Karpas-422 (cell line): Measurements from ENCODE around the gene CNN2. TPM values are rescaled to one million over a fixed set of nuclear protein-coding genes. Genes with fewer than 3 reads are reported as not detected.

ENCODE experiments used
- DNase-seq: peaks from one replicate; pipeline ENCODE4 v3.0.0-alpha.2; 2015
- H2AFZ ChIP-seq: fragments of 200-600 bp; sonication (generic); 2 replicates; pipeline ENCODE4 v1.6.1; 2014; ENCODE audit warnings: antibody characterized with exemption, low read length, mixed read lengths
- H3K27ac ChIP-seq: fragments of 200-600 bp; sonication (generic); 2 replicates; pipeline ENCODE4 v1.5.1; 2014; ENCODE audit warnings: mild to moderate bottlenecking, low read length, moderate library complexity
- H3K27me3 ChIP-seq: fragments of 200-600 bp; sonication (generic); 2 replicates; pipeline ENCODE4 v1.6.1; 2014; ENCODE audit warnings: low read length, mixed read lengths
- H3K36me3 ChIP-seq: fragments of 200-600 bp; sonication (generic); 2 replicates; pipeline ENCODE4 v1.6.1; 2014; ENCODE audit warnings: low read length, mixed read lengths; ENCODE audit not compliant: insufficient read depth
- H3K4me1 ChIP-seq: fragments of 200-600 bp; sonication (generic); 2 replicates; pipeline ENCODE4 v1.6.1; 2014; ENCODE audit warnings: mild to moderate bottlenecking, low read length, mixed read lengths
- H3K4me2 ChIP-seq: fragments of 200-600 bp; sonication (generic); 2 replicates; pipeline ENCODE4 v1.6.1; 2014; ENCODE audit warnings: low read length, low read depth, mild to moderate bottlenecking; ENCODE audit not compliant: poor library complexity, severe bottlenecking
- H3K4me3 ChIP-seq: fragments of 200-600 bp; sonication (generic); 2 replicates; pipeline ENCODE4 v1.5.1; 2014; ENCODE audit warnings: mild to moderate bottlenecking, antibody characterized with exemption, low read length, mixed read lengths
- H3K79me2 ChIP-seq: fragments of 200-600 bp; sonication (generic); 2 replicates; pipeline ENCODE4 v1.6.1; 2014; ENCODE audit warnings: mild to moderate bottlenecking, low read length, mixed read lengths
- H3K9ac ChIP-seq: fragments of 200-600 bp; sonication (generic); 2 replicates; pipeline ENCODE4 v1.6.0; 2014; ENCODE audit warnings: low read length
- H3K9me2 ChIP-seq: fragments of 200-600 bp; sonication (generic), shearing (Covaris generic); replicated peaks from 2 replicates; pipeline ENCODE4 v1.6.0; 2014; ENCODE audit warnings: mild to moderate bottlenecking, low read length, moderate library complexity; ENCODE audit not compliant: insufficient read depth
- H3K9me3 ChIP-seq: fragments of 300-700, 200-600 bp; sonication (generic); 2 replicates; pipeline ENCODE4 v1.6.1; 2014; ENCODE audit warnings: low read length, mixed read lengths
- H4K20me1 ChIP-seq: fragments of 200-600 bp; sonication (generic); 2 replicates; pipeline ENCODE4 v1.6.1; 2014; ENCODE audit warnings: mild to moderate bottlenecking, antibody characterized with exemption, low read length, low read depth; ENCODE audit not compliant: insufficient read depth
- total RNA-seq: library from RNA; depleted of rRNA; stranded (reverse); fragments of >200 nt; shearing (Covaris generic); gene quantifications from 2 replicates; pipeline ENCODE4 v1.2.3, GENCODE V29; 2014; ENCODE audit warnings: low replicate concordance

The CNN2 gene
- total RNA-seq, 1 experiment from 2014 or later = 88.6 TPM

DNA sequence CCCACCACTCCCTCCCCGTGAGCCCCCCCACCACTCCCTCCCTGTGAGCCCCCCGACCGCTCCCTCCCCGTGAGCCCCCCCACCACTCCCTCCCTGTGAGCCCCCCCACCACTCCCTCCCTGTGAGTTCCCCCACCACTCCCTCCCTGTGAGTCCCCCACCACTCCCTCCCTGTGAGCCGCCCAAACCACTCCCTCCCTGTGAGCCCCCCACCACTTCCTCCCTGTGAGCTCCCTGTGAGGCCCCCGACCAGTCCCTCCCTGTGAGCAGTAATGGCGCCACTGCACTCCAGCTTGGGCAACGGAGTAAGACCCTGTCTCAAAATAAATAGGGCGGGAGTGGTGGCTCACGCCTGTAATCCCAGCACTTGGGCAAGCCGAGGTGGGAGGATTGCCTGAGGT, 23.4 kb downstream of the CNN2 start:
- H3K4me3 ChIP-seq = no peak overlapping the region
- no peak overlapping the region for H3K9ac ChIP-seq
- H3K27me3 ChIP-seq = no peaks in the 10 kb centered on the region
- no peaks in the 10 kb centered on the region for H4K20me1 ChIP-seq
- H2AFZ ChIP-seq = no peak overlapping the region
- no peaks in the 10 kb centered on the region for H3K9me2 ChIP-seq
- no peaks in the 10 kb centered on the region for H3K9me3 ChIP-seq
- H3K4me2 ChIP-seq = no peak overlapping the region
- H3K79me2 ChIP-seq = no peaks in the 10 kb centered on the region
- no peak overlapping the region for H3K27ac ChIP-seq
- no peaks in the 10 kb centered on the region for H3K4me1 ChIP-seq
- no peak for DNase-seq
- H3K36me3 ChIP-seq = no peaks in the 10 kb centered on the region

DNA sequence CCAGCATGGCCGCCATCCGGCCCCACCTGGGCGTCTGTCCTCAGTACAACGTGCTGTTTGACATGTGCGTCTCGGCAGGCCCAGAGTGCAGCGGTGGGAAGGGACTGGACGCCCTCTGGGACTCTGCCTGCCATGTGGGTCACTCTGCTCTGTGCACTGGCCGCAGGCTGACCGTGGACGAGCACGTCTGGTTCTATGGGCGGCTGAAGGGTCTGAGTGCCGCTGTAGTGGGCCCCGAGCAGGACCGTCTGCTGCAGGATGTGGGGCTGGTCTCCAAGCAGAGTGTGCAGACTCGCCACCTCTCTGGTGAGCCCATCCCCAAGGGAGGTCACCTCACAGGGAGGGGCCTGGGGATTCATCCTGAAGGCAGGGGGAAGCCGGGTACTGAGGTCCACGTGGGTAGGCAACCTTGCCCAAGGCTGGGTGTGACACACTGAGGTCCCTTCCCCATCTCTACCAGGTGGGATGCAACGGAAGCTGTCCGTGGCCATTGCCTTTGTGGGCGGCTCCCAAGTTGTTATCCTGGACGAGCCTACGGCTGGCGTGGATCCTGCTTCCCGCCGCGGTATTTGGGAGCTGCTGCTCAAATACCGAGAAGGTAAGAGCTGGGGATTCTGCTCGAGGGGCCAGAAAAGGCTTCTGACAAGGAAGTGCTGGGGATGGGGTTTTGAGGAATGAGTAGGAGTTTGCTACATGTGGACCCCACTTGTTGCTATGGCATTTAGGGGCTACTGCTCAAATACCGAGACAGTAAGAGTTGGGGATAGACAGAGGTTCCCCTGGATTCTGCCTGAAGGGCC, 24.8 kb downstream of the CNN2 start:
- Histone ChIP-seq H3K9me2 (no peaks in the 10 kb centered on the region), H3K4me2 (no peak overlapping the region), H3K27ac (no peak overlapping the region), H3K27me3 (no peaks in the 10 kb centered on the region), H3K36me3 (no peaks in the 10 kb centered on the region), H3K79me2 (no peaks in the 10 kb centered on the region), H3K4me1 (no peaks in the 10 kb centered on the region), H2AFZ (no peak overlapping the region), H3K9ac (no peak overlapping the region), H3K4me3 (no peak overlapping the region), H3K9me3 (no peaks in the 10 kb centered on the region), H4K20me1 (no peaks in the 10 kb centered on the region)
- no peak for DNase-seq

DNA sequence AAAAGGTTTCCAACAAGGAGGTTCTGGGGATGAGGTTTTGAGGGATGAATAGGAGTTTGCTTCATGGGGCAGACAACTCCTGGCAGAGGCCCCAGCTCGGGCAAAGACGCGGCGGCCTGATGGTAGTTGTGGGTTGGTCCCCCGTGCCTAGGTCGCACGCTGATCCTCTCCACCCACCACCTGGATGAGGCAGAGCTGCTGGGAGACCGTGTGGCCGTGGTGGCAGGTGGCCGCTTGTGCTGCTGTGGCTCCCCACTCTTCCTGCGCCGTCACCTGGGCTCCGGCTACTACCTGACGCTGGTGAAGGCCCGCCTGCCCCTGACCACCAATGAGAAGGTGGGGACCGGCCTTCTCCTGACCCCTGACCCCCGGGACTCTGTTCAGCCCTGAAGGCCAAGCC, 25.4 kb downstream of the CNN2 start:
- no peaks in the 10 kb centered on the region for H3K9me3 ChIP-seq
- no peak overlapping the region for H3K9ac ChIP-seq
- no peak overlapping the region for H3K4me2 ChIP-seq
- no peaks in the 10 kb centered on the region for H3K79me2 ChIP-seq
- H4K20me1 ChIP-seq = no peaks in the 10 kb centered on the region
- DNase-seq = no peak
- H2AFZ ChIP-seq = no peak overlapping the region
- no peak overlapping the region for H3K27ac ChIP-seq
- H3K27me3 ChIP-seq = no peaks in the 10 kb centered on the region
- H3K9me2 ChIP-seq = no peaks in the 10 kb centered on the region
- peaks cover under 1% of the 10 kb centered on the region; the same call in 1 of the 2 replicates for H3K4me1 ChIP-seq
- no peak overlapping the region for H3K4me3 ChIP-seq
- no peaks in the 10 kb centered on the region for H3K36me3 ChIP-seq

DNA sequence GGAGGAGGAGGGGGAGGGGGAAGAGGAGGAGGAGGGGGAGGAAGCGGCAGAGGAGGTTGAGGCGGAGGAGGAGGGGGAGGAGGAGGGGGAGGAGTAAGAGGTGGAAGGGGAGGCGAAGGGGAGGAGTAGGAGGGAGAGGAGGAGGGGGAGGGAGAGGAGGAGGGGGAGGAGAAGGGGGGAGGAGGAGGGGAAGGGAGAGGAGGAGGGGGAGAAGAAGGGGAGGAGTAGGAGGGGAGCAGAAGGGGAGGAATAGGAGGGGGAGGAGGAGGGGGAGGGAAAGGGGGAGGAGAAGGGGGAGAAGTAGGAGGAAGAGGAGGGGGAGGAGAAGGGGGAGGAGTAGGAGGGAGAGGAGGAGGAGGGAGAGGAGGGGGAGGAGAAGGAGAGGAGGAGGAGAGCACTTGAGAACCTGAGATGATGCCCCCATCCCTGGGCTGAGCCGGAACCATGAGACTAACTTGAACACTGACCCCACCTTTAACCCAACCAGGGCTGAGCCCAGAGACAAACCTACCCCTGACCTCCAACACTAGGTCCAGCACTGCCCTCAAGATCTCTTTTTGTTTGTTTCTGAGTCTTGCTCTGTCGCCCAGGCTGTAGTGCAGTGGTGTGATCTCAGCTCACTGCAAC, 26.1 kb downstream of the CNN2 start:
- no peak overlapping the region for H2AFZ ChIP-seq
- no peak overlapping the region for H3K27ac ChIP-seq
- no peaks in the 10 kb centered on the region for H3K9me2 ChIP-seq
- H3K9me3 ChIP-seq = no peaks in the 10 kb centered on the region
- H3K27me3 ChIP-seq = no peaks in the 10 kb centered on the region
- no peaks in the 10 kb centered on the region for H3K36me3 ChIP-seq
- H3K9ac ChIP-seq = no peak overlapping the region
- no peaks in the 10 kb centered on the region for H3K79me2 ChIP-seq
- no peaks in the 10 kb centered on the region for H4K20me1 ChIP-seq
- no peak for DNase-seq
- H3K4me1 ChIP-seq = peaks cover 6% of the 10 kb centered on the region
- no peak overlapping the region for H3K4me2 ChIP-seq
- no peak overlapping the region for H3K4me3 ChIP-seq

DNA sequence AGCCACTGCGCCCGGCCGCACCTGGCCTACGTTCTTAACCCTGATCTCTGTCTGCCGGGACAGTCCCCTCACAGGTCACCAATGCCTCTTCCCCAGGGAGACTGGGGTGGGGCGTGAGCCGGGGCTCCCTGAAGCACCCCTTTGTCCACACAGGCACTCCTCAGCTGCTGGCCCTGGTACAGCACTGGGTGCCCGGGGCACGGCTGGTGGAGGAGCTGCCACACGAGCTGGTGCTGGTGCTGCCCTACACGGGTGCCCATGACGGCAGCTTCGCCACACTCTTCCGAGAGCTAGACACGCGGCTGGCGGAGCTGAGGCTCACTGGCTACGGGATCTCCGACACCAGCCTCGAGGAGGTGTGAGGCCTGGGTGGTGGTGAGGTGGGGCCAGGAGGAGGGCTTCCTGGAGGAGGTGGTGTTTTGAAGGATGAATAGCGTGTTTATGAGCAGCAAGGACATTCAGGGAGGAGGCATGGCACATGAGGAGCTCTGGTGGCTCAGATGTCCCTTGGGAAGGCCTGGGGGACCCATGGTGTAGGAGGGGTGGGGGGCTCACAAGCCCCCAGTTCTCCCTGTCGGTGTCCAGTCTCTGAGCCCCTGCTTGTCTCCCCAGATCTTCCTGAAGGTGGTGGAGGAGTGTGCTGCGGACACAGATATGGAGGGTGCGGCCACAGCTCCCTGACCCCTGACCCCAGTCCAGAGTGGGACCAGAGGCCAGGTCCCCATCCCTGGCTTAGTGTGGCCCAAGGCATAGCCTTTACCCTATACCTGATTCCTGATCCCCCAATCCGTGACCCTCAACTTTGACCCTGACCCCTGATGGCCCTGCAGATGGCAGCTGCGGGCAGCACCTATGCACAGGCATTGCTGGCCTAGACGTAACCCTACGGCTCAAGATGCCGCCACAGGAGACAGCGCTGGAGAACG, 27.0 kb downstream of the CNN2 start:
- DNase-seq = no peak
- no peaks in the 10 kb centered on the region for H3K36me3 ChIP-seq
- no peak overlapping the region for H3K9ac ChIP-seq
- no peaks in the 10 kb centered on the region for H3K9me2 ChIP-seq
- H3K79me2 ChIP-seq = no peaks in the 10 kb centered on the region
- H3K9me3 ChIP-seq = no peaks in the 10 kb centered on the region
- no peak overlapping the region for H3K4me2 ChIP-seq
- peaks cover 16% of the 10 kb centered on the region for H3K4me1 ChIP-seq
- H3K4me3 ChIP-seq = no peak overlapping the region
- H3K27me3 ChIP-seq = no peaks in the 10 kb centered on the region
- H4K20me1 ChIP-seq = no peaks in the 10 kb centered on the region
- no peak overlapping the region for H2AFZ ChIP-seq
- H3K27ac ChIP-seq = no peak overlapping the region

DNA sequence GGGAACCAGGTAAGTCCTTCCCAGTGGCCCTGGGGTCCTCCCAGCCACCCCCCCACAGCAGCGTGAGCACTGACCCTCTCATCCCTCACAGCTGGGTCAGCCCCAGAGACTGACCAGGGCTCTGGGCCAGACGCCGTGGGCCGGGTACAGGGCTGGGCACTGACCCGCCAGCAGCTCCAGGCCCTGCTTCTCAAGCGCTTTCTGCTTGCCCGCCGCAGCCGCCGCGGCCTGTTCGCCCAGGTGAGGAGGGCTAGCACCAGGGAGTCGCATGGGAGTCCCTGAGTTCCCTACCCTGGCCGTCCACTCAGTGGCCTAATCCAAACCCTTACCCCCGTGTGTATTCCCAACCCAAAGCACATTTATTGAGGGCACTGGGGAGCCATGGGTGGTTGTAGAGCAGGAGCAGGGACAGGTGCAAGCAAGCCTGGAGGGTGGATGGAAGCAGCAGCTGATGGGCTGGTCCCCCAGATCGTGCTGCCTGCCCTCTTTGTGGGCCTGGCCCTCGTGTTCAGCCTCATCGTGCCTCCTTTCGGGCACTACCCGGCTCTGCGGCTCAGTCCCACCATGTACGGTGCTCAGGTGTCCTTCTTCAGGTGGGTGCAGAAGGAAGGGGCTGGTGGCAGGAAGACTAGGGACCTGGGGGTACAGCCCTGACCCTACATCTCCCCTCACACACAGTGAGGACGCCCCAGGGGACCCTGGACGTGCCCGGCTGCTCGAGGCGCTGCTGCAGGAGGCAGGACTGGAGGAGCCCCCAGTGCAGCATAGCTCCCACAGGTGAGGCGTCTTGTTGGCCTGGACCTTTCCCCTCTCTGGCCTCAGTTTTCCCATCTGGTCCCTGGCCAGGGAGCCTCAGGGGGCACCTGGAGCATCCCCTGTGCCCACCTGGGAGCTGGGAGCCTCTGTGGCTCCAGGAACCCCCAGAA, 28.0 kb downstream of the CNN2 start:
- H3K4me2 ChIP-seq = no peak overlapping the region
- H2AFZ ChIP-seq = no peak overlapping the region
- H4K20me1 ChIP-seq = no peaks in the 10 kb centered on the region
- no peaks in the 10 kb centered on the region for H3K9me3 ChIP-seq
- H3K27me3 ChIP-seq = no peaks in the 10 kb centered on the region
- no peak overlapping the region for H3K4me3 ChIP-seq
- no peaks in the 10 kb centered on the region for H3K9me2 ChIP-seq
- DNase-seq = no peak
- no peaks in the 10 kb centered on the region for H3K36me3 ChIP-seq
- H3K79me2 ChIP-seq = no peaks in the 10 kb centered on the region
- H3K4me1 ChIP-seq = peaks cover 19% of the 10 kb centered on the region
- no peak overlapping the region for H3K27ac ChIP-seq
- no peak overlapping the region for H3K9ac ChIP-seq

DNA sequence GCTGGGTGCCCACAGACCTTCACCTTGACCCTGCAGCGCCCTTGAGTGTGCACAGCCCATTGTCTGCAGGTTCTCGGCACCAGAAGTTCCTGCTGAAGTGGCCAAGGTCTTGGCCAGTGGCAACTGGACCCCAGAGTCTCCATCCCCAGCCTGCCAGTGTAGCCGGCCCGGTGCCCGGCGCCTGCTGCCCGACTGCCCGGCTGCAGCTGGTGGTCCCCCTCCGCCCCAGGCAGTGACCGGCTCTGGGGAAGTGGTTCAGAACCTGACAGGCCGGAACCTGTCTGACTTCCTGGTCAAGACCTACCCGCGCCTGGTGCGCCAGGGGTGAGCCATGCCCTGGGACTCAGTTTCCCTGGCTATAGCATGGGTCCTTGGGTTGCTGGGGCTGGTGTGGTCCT, 28.6 kb downstream of the CNN2 start:
- H3K36me3 ChIP-seq = no peaks in the 10 kb centered on the region

More for the DNA sequence above, 28.6 kb downstream of the CNN2 start:
- Histone ChIP-seq H3K27ac (no peak overlapping the region), H3K4me3 (no peak overlapping the region), H3K9me3 (no peaks in the 10 kb centered on the region), H4K20me1 (no peaks in the 10 kb centered on the region), H3K9me2 (no peaks in the 10 kb centered on the region), H3K4me1 (peaks cover 19% of the 10 kb centered on the region), H3K27me3 (no peaks in the 10 kb centered on the region), H2AFZ (no peak overlapping the region), H3K9ac (no peak overlapping the region), H3K4me2 (no peak overlapping the region), H3K79me2 (no peaks in the 10 kb centered on the region)
- no peak for DNase-seq
